H1 (cell line): ENCODE measurements around the gene NUMB. TPM values are rescaled to one million over a fixed set of nuclear protein-coding genes. Genes with fewer than 3 reads are reported as not detected.

Experiments used
- CTCF ChIA-PET: fragments of 300-600 bp; sonication (Branson Sonifier 250); formaldehyde crosslinking; loops from one replicate; lab custom pipeline; 2021; ENCODE audit not compliant: partially characterized antibody; lab: Charles Lee
- POLR2A ChIA-PET: fragments of 300-600 bp; sonication (Branson Sonifier 250); formaldehyde crosslinking; loops from one replicate; lab custom pipeline; 2021; ENCODE audit warnings: inconsistent platforms; ENCODE audit not compliant: partially characterized antibody; lab: Charles Lee
- DNase-seq, 2 experiments: peaks; one replicate each; pipeline versions ENCODE4 v3.0.0 to v3.0.0-alpha.2; 2010 to 2022; ENCODE audit warnings: low spot score in 2 of 2, low read depth in 1 of 2, mixed read lengths in 1 of 2
- FAIRE-seq: peaks from 2 replicates; lab custom pipeline; 2011; peaks lifted over from hg19 to GRCh38; lab: Jason Lieb, UNC
- H2AFZ ChIP-seq: 2 replicates; pipeline ENCODE4 v1.8.1; 2012; ENCODE audit warnings: low read length, inconsistent platforms
- H2AK5ac ChIP-seq: 2 replicates; pipeline ENCODE4 v1.6.1; 2013; ENCODE audit warnings: low read depth, low read length
- H2BK120ac ChIP-seq: replicated peaks from 2 replicates; pipeline ENCODE3; 2013; ENCODE audit warnings: low read depth, low read length, inconsistent platforms
- H2BK12ac ChIP-seq: 2 replicates; pipeline ENCODE4 v1.6.1; 2013; ENCODE audit warnings: low read depth, low read length
- H2BK15ac ChIP-seq: 2 replicates; pipeline ENCODE4 v1.6.1; 2013; ENCODE audit warnings: low read length
- H2BK20ac ChIP-seq: 2 replicates; pipeline ENCODE4 v1.6.1; 2013; ENCODE audit warnings: low read length
- H2BK5ac ChIP-seq: 2 replicates; pipeline ENCODE4 v1.6.1; 2013; ENCODE audit warnings: low read depth, low read length
- H3K14ac ChIP-seq: 2 replicates; pipeline ENCODE4 v1.6.1; 2013; ENCODE audit warnings: inconsistent platforms; ENCODE audit not compliant: insufficient read length
- H3K18ac ChIP-seq: 2 replicates; pipeline ENCODE4 v1.6.1; 2013; ENCODE audit warnings: low read length; ENCODE audit errors: extremely low read depth
- H3K23ac ChIP-seq: 2 replicates; pipeline ENCODE4 v1.6.1; 2013; ENCODE audit warnings: inconsistent platforms; ENCODE audit not compliant: insufficient read length
- H3K23me2 ChIP-seq: 2 replicates; pipeline ENCODE4 v1.6.1; 2013; ENCODE audit warnings: low read depth, low read length
- H3K27ac ChIP-seq: 2 replicates; pipeline ENCODE4 v1.6.1; 2011; ENCODE audit warnings: low read depth, low read length, inconsistent platforms
- H3K27me3 ChIP-seq, 4 experiments: replicated peaks in 1 of 4; 1 replicate in 1 of 4; 2 replicates in 3 of 4; pipeline versions ENCODE4 v1.6.1 to v1.8.1; 2011 to 2013; ENCODE audit warnings: low read length in 3 of 4, mild to moderate bottlenecking in 3 of 4, inconsistent platforms in 2 of 4, mixed read lengths in 2 of 4, moderate library complexity in 1 of 4; ENCODE audit not compliant: control insufficient read depth in 3 of 4, insufficient read depth in 3 of 4; ENCODE audit errors: extremely low read depth in 1 of 4
- H3K36me3 ChIP-seq, 4 experiments: 2 replicates each; pipeline versions ENCODE4 v1.6.1 to v1.8.1; 2011 to 2013; ENCODE audit warnings: mild to moderate bottlenecking in 4 of 4, low read length in 3 of 4, moderate library complexity in 2 of 4, control low read depth in 1 of 4, inconsistent platforms in 1 of 4; ENCODE audit not compliant: insufficient read depth in 4 of 4, control insufficient read depth in 2 of 4
- H3K4ac ChIP-seq: replicated peaks from 2 replicates; pipeline ENCODE3; 2013; ENCODE audit warnings: low read length, low read depth, mixed read lengths, inconsistent platforms; ENCODE audit not compliant: insufficient read length
- H3K4me1 ChIP-seq, 4 experiments: replicated peaks in 1 of 4; 1 replicate in 1 of 4; 2 replicates in 3 of 4; pipeline versions ENCODE4 v1.6.1 to v1.8.1; 2011 to 2013; ENCODE audit warnings: low read length in 3 of 4, inconsistent platforms in 2 of 4, mixed read lengths in 1 of 4; ENCODE audit not compliant: insufficient read depth in 4 of 4, control insufficient read depth in 3 of 4
- H3K4me2 ChIP-seq, 2 experiments: 2 replicates each; pipeline versions ENCODE4 v1.6.1 to v1.8.1; 2011 to 2013; ENCODE audit warnings: low read depth in 2 of 2, low read length in 2 of 2, control low read depth in 1 of 2, inconsistent platforms in 1 of 2, mild to moderate bottlenecking in 1 of 2; ENCODE audit not compliant: insufficient read depth in 1 of 2
- H3K4me3 ChIP-seq, 4 experiments: fragments of 200-600, 300-600 bp in 1 of 4; sonication (generic), shearing (Covaris generic), sonication (Bioruptor Twin) in 1 of 4; 2 replicates each; pipeline versions ENCODE4 v1.5.1 to v1.8.1; 2011 to 2016; ENCODE audit warnings: low read length in 4 of 4, low read depth in 3 of 4, control low read depth in 2 of 4, inconsistent platforms in 2 of 4, mild to moderate bottlenecking in 2 of 4, mixed read lengths in 1 of 4, moderate library complexity in 1 of 4; ENCODE audit not compliant: insufficient read depth in 2 of 4; ENCODE audit errors: extremely low read depth in 1 of 4
- H3K56ac ChIP-seq: replicated peaks from 2 replicates; pipeline ENCODE3; 2013; ENCODE audit warnings: low read depth, mild to moderate bottlenecking, mixed read lengths, low read length, inconsistent platforms; ENCODE audit not compliant: insufficient read length
- H3K79me1 ChIP-seq: 2 replicates; pipeline ENCODE4 v1.6.1; 2013; ENCODE audit warnings: low read depth, low read length, control low read depth
- H3K79me2 ChIP-seq, 2 experiments: 2 replicates each; pipeline versions ENCODE4 v1.6.1 to v1.8.1; 2012 to 2013; ENCODE audit warnings: low read length in 2 of 2, mild to moderate bottlenecking in 2 of 2, inconsistent platforms in 1 of 2; ENCODE audit not compliant: insufficient read depth in 2 of 2, control insufficient read depth in 1 of 2
- H3K9ac ChIP-seq, 4 experiments: replicated peaks in 1 of 4; 1 replicate in 1 of 4; 2 replicates in 3 of 4; pipeline versions ENCODE4 v1.6.1 to v1.8.1; 2011 to 2013; ENCODE audit warnings: low read depth in 3 of 4, low read length in 3 of 4, control low read depth in 2 of 4, mild to moderate bottlenecking in 2 of 4, moderate library complexity in 2 of 4, inconsistent platforms in 1 of 4; ENCODE audit errors: extremely low read depth in 1 of 4
- H3K9me3 ChIP-seq, 2 experiments: 2 replicates each; pipeline versions ENCODE4 v1.6.1 to v1.8.1; 2012 to 2013; ENCODE audit warnings: mild to moderate bottlenecking in 2 of 2, moderate library complexity in 2 of 2, control low read depth in 1 of 2, inconsistent platforms in 1 of 2, low read depth in 1 of 2, low read length in 1 of 2, mixed read lengths in 1 of 2; ENCODE audit not compliant: insufficient read depth in 2 of 2
- H4K20me1 ChIP-seq, 2 experiments: replicated peaks in 1 of 2; 2 replicates each; pipeline versions ENCODE3 to v1.8.1; 2011 to 2013; ENCODE audit warnings: inconsistent platforms in 2 of 2, low read length in 2 of 2, mild to moderate bottlenecking in 1 of 2; ENCODE audit not compliant: insufficient read depth in 2 of 2, control insufficient read depth in 1 of 2
- H4K5ac ChIP-seq: 2 replicates; pipeline ENCODE4 v1.6.1; 2013; ENCODE audit warnings: low read length, low read depth, mixed read lengths, inconsistent platforms; ENCODE audit not compliant: insufficient read length
- H4K8ac ChIP-seq: 2 replicates; pipeline ENCODE4 v1.8.0; 2013; ENCODE audit warnings: mild to moderate bottlenecking, moderate library complexity, low read length, inconsistent platforms; ENCODE audit not compliant: insufficient read depth; ENCODE audit errors: extremely low read depth
- H4K91ac ChIP-seq: replicated peaks from 2 replicates; pipeline ENCODE3; 2013; ENCODE audit warnings: low read length, mixed read lengths, inconsistent platforms; ENCODE audit not compliant: insufficient read length
- ASH2L ChIP-seq: fragments of 200-600, 300-600 bp; sonication (generic); IDR thresholded peaks from one replicate; pipeline ENCODE4 v1.7.1; 2017; ENCODE audit warnings: low read length
- BACH1 ChIP-seq: IDR thresholded peaks from 2 replicates; pipeline ENCODE4 v1.6.1; 2012; ENCODE audit warnings: low read length, improper control_type of control experiment
- BCL11A ChIP-seq, 2 experiments: IDR thresholded peaks; one replicate each; pipeline ENCODE4 v1.6.1; 2011; ENCODE audit warnings: low read depth in 2 of 2, low read length in 2 of 2, mild to moderate bottlenecking in 2 of 2
- FOSL1 ChIP-seq: IDR thresholded peaks from 2 replicates; pipeline ENCODE4 v1.6.1; 2011; ENCODE audit warnings: mild to moderate bottlenecking, low read depth, low read length, moderate library complexity; ENCODE audit not compliant: insufficient read depth
- KDM1A ChIP-seq: fragments of 200-600, 300-600 bp; sonication (generic); IDR thresholded peaks from 2 replicates; pipeline ENCODE4 v1.7.1; 2016; ENCODE audit warnings: mild to moderate bottlenecking, low read length, borderline replicate concordance
- POLR2A ChIP-seq, 2 experiments: IDR thresholded peaks; 1 replicate in 1 of 2; 2 replicates in 1 of 2; pipeline ENCODE4 v1.6.1; 2011; ENCODE audit warnings: low read depth in 2 of 2, low read length in 2 of 2, mild to moderate bottlenecking in 2 of 2; ENCODE audit errors: control extremely low read depth in 1 of 2
- POLR2AphosphoS5 ChIP-seq: IDR thresholded peaks from 2 replicates; pipeline ENCODE4 v1.6.1; 2011; ENCODE audit warnings: low read depth, low read length
- SAP30 ChIP-seq: fragments of 300-600 bp; sonication (generic); IDR thresholded peaks from 2 replicates; pipeline ENCODE4 v1.7.1; 2012; ENCODE audit warnings: low read length, moderate library complexity, mild to moderate bottlenecking, inconsistent platforms; ENCODE audit not compliant: insufficient read depth, insufficient replicate concordance
- SIX5 ChIP-seq: IDR thresholded peaks from 2 replicates; pipeline ENCODE4 v1.6.1; 2011; ENCODE audit warnings: mild to moderate bottlenecking, low read depth, low read length
- WGBS, 2 experiments: shearing (Covaris generic) in 1 of 2; methylation state at CpG; one replicate each; pipeline versions ENCODE4 v1.1.6 to v1.1.7; 2013 to 2015; ENCODE audit warnings: low lambda C conversion rate in 2 of 2, mixed read lengths in 2 of 2, inconsistent platforms in 1 of 2, low coverage in 1 of 2, missing lambda C conversion rate in 1 of 2; ENCODE audit not compliant: insufficient replicate concordance in 2 of 2, insufficient coverage in 1 of 2, insufficient read length in 1 of 2; ENCODE audit errors: extremely low coverage in 1 of 2, missing lambda C conversion rate in 1 of 2; 5-methylcytosine and 5-hydroxymethylcytosine counted together
- polyA plus RNA-seq, 7 experiments: library from polyadenylated mRNA; depleted of rRNA in 3 of 7; stranded (reverse) in 5 of 7; unstranded in 2 of 7; fragments of >200 nt in 5 of 7; fragments of 200-250 nt in 2 of 7; gene quantifications; 1 replicate in 5 of 7; 2 replicates in 1 of 7; 4 replicates in 1 of 7; pipeline versions ENCODE4 v1.2.1 to v1.2.3, GENCODE V29; 2011 to 2013; ENCODE audit warnings: missing spikeins in 2 of 7, mixed read lengths in 2 of 7
- total RNA-seq: library from RNA; stranded (reverse); fragmentation: NEBNext Ultra II Directional; extraction: Animal tissue kit (Norgen Biotek cat#: 25700); gene quantifications from 2 replicates; pipeline ENCODE4 v1.2.1, GENCODE V29; 2021
- TF ChIP-seq, protein P1 (sequence below): IDR thresholded peaks from 2 replicates; pipeline ENCODE4 v1.6.1; 2012; ENCODE audit warnings: low read length, inconsistent platforms

Gene NUMB
- total and polyA plus RNA-seq, 2 of the 8 experiments (the other 6 are each of a cell fraction or from before 2014, with no cell fraction given), result 54.3 to 78.1 TPM

DNA sequence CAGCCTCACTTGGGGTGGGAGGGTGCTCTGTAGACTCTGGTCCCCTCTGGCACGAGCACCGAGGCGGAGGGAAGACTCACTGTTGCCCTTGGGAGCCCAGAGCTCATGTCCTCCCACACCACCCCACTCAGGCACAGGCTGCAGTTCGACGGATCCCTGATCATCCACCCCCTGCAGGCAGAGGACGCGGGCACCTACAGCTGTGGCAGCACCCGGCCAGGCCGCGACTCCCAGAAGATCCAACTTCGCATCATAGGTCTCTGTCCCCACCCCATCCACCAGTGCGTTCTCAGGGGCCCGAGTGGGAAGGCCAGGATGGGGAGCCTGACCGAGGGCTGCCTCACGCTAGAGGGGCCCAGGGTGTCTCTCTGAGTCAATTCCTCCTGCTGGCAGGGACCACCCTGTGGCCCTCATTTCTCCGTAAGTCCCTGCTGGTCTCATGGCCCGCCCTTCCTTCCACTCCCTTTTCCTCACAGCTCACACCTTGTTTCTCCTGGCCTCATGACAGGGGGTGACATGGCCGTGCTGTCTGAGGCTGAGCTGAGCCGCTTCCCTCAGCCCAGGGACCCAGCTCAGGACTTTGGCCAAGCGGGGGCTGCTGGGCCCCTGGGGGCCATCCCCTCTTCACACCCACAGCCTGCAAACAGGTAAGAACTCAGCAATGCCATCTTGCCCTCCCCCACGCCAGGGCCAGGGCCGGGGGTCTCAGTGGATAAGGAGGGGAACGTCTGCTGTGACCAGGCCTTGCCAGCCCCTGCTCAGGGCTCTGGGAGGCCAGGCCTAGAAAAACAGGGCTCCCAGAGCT is 194.1 kb downstream of the NUMB start:
- no peak overlapping the region for H3K9ac ChIP-seq
- no peak overlapping the region for H3K27ac ChIP-seq
- no peak overlapping the region for H2BK12ac ChIP-seq
- H3K27me3 ChIP-seq, result no peaks in the 10 kb centered on the region
- no peak overlapping the region for H2BK20ac ChIP-seq
- WGBS, 2 experiments, result 89% methylated on average over 17 of the region's 23 CpGs; no CpG with 5 or more reads in 1 of the 2 experiments
- no peak overlapping the region; the same call in 1 of the 2 replicates for H3K18ac ChIP-seq
- H3K4ac ChIP-seq, result no peak overlapping the region
- CTCF ChIA-PET, result interaction anchor here (0.6 to 5.1 kb wide), 10 partner anchors 19 to 452 kb away, joined by 3 to 46 read pairs (median 4); no protein-coding TSS in a partner anchor
- POLR2A ChIA-PET, result interaction anchor here (1.2 to 3.8 kb wide), 5 partner anchors 14 to 31 kb away, joined by 3 to 21 read pairs (median 6); partner anchors contain the start of gene PAPLN
- no peak overlapping the region for H4K5ac ChIP-seq
- H3K79me1 ChIP-seq, result no peaks in the 10 kb centered on the region
- H2AFZ ChIP-seq, result no peak overlapping the region
- H2BK120ac ChIP-seq, result no peak overlapping the region
- peaks cover 3 to 28% (median 13%) of the 10 kb centered on the region in 4 experiments; a peak in 6 of 8 replicates for H3K36me3 ChIP-seq
- no peaks in the 10 kb centered on the region; a peak in 2 of 7 replicates for H3K4me1 ChIP-seq
- H3K14ac ChIP-seq, result no peak overlapping the region
- no peak overlapping the region for H3K23ac ChIP-seq
- no peaks in the 10 kb centered on the region for H3K9me3 ChIP-seq
- no peak overlapping the region for H3K4me3 ChIP-seq
- FAIRE-seq (no peak), DNase-seq (no peak)
- H3K79me2 ChIP-seq, result no peaks in the 10 kb centered on the region
- H4K20me1 ChIP-seq, result peaks cover 0 to 2% of the 10 kb centered on the region in 2 experiments
- no peak overlapping the region for H2BK5ac ChIP-seq
- H3K56ac ChIP-seq, result no peak overlapping the region
- no peak overlapping the region for H2AK5ac ChIP-seq
- H3K23me2 ChIP-seq, result no peaks in the 10 kb centered on the region
- no peak overlapping the region for H4K8ac ChIP-seq
- H3K4me2 ChIP-seq, result no peak overlapping the region
- no peak overlapping the region for H2BK15ac ChIP-seq
- no peak overlapping the region for H4K91ac ChIP-seq
- TF ChIP-seq FOSL1 (no peak), SIX5 (no peak), BCL11A (IDR thresholded peaks at IDR 0.05; ENCODE audit: low read depth in 2 of 2, low read length in 2 of 2) (no peak), SAP30 (no peak), POLR2AphosphoS5 (no peak; the same call in 1 of the 2 replicates), KDM1A (no peak), POLR2A (IDR thresholded peaks at IDR 0.05; ENCODE audit: control extremely low read depth in 1 of 2, low read depth in 2 of 2, low read length in 2 of 2) (no peak), ASH2L (no peak), BACH1 (no peak)
- TF ChIP-seq, protein P1, sequence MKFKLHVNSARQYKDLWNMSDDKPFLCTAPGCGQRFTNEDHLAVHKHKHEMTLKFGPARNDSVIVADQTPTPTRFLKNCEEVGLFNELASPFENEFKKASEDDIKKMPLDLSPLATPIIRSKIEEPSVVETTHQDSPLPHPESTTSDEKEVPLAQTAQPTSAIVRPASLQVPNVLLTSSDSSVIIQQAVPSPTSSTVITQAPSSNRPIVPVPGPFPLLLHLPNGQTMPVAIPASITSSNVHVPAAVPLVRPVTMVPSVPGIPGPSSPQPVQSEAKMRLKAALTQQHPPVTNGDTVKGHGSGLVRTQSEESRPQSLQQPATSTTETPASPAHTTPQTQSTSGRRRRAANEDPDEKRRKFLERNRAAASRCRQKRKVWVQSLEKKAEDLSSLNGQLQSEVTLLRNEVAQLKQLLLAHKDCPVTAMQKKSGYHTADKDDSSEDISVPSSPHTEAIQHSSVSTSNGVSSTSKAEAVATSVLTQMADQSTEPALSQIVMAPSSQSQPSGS, result no peak
